SK-N-SH (cell line): Measurements from ENCODE around the gene REEP1. TPM values are rescaled to one million over a fixed set of nuclear protein-coding genes. Genes with fewer than 3 reads are reported as not detected.

Experiments
- CTCF ChIA-PET: fragments of 300-600, 350-600 bp; formaldehyde crosslinking; extraction: SDS; loops from one replicate; lab custom pipeline; 2021; lab: Yijun Ruan, JAX
- POLR2A ChIA-PET: fragments of 350-600 bp; sonication (Branson Sonifier 250); formaldehyde crosslinking; extraction: SDS; loops from one replicate; lab custom pipeline; 2020; ENCODE audit warnings: antibody characterized with exemption, inconsistent platforms; lab: Yijun Ruan, JAX
- DNase-seq: peaks from one replicate; pipeline ENCODE4 v3.0.0; 2012
- H2AFZ ChIP-seq: fragments of 200-600 bp; sonication (generic); 2 replicates; pipeline ENCODE4 v1.8.1; 2016; ENCODE audit warnings: antibody characterized with exemption, mild to moderate bottlenecking, low read depth
- H3F3A ChIP-seq: fragments of 200-600 bp; sonication (generic); replicated peaks from 2 replicates; pipeline ENCODE3; 2016; ENCODE audit warnings: antibody characterized with exemption, mild to moderate bottlenecking; ENCODE audit not compliant: insufficient read depth
- H3K27ac ChIP-seq, 2 experiments: fragments of 200-500 bp in 1 of 2; fragments of 200-600 bp in 1 of 2; sonication (Bioruptor generic) in 1 of 2; sonication (generic), shearing (Covaris generic) in 1 of 2; 2 replicates each; pipeline versions ENCODE4 v1.5.1 to v1.6.1; 2014 to 2016; ENCODE audit warnings: low read depth in 2 of 2, inconsistent platforms in 1 of 2, low read length in 1 of 2, mild to moderate bottlenecking in 1 of 2, mixed read lengths in 1 of 2
- H3K27me3 ChIP-seq: fragments of 200-600 bp; sonication (generic), shearing (Covaris generic); 2 replicates; pipeline ENCODE4 v1.6.1; 2016; ENCODE audit warnings: mixed run types; ENCODE audit not compliant: insufficient read depth
- H3K36me3 ChIP-seq, 2 experiments: fragments of 200-500 bp in 1 of 2; fragments of 200-600 bp in 1 of 2; sonication (Bioruptor generic) in 1 of 2; sonication (generic) in 1 of 2; replicated peaks in 1 of 2; 2 replicates each; pipeline versions ENCODE3 to v1.5.1; 2014 to 2016; ENCODE audit warnings: low read length in 1 of 2, mild to moderate bottlenecking in 1 of 2; ENCODE audit not compliant: insufficient read depth in 2 of 2, control insufficient read depth in 1 of 2
- H3K4me1 ChIP-seq, 2 experiments: fragments of 200-500 bp in 1 of 2; fragments of 200-600 bp in 1 of 2; sonication (Bioruptor generic) in 1 of 2; sonication (generic), shearing (Covaris generic) in 1 of 2; 2 replicates each; pipeline versions ENCODE4 v1.5.1 to v1.6.1; 2014 to 2016; ENCODE audit warnings: low read depth in 1 of 2, low read length in 1 of 2, mixed run types in 1 of 2; ENCODE audit not compliant: insufficient read depth in 2 of 2, control insufficient read depth in 1 of 2
- H3K4me2 ChIP-seq: fragments of 200-600 bp; sonication (generic), shearing (Covaris generic); 2 replicates; pipeline ENCODE4 v1.6.1; 2017; ENCODE audit warnings: mixed run types
- H3K4me3 ChIP-seq, 2 experiments: fragments of 200-500 bp in 1 of 2; fragments of 200-600 bp in 1 of 2; sonication (Bioruptor generic) in 1 of 2; sonication (generic), shearing (Covaris generic) in 1 of 2; 2 replicates each; pipeline versions ENCODE4 v1.5.1 to v1.8.1; 2014 to 2016; ENCODE audit warnings: low read depth in 2 of 2, inconsistent platforms in 1 of 2, low read length in 1 of 2, mild to moderate bottlenecking in 1 of 2, mixed read lengths in 1 of 2, moderate library complexity in 1 of 2
- H3K79me2 ChIP-seq: fragments of 200-600 bp; sonication (generic); 2 replicates; pipeline ENCODE4 v1.8.1; 2017; ENCODE audit warnings: mild to moderate bottlenecking; ENCODE audit not compliant: insufficient read depth
- H3K9ac ChIP-seq: fragments of 200-600 bp; sonication (generic); 2 replicates; pipeline ENCODE4 v1.6.1; 2017; ENCODE audit warnings: mixed run types
- H3K9me2 ChIP-seq: fragments of 200-600 bp; sonication (generic); 2 replicates; pipeline ENCODE4 v1.6.1; 2017; ENCODE audit warnings: mixed run types
- H3K9me3 ChIP-seq: fragments of 200-600 bp; sonication (generic); 2 replicates; pipeline ENCODE4 v1.6.1; 2017; ENCODE audit warnings: mixed run types, mild to moderate bottlenecking, moderate library complexity
- H4K20me1 ChIP-seq: fragments of 200-600 bp; sonication (generic); 2 replicates; pipeline ENCODE4 v1.6.1; 2017; ENCODE audit warnings: mild to moderate bottlenecking, mixed run types; ENCODE audit not compliant: insufficient read depth
- CHD2 ChIP-seq: fragments of 150-350 bp; IDR thresholded peaks from 2 replicates; pipeline ENCODE4 v1.6.1; 2018; ENCODE audit warnings: low read length; ENCODE audit not compliant: partially characterized antibody
- EZH2phosphoT487 ChIP-seq: fragments of 200-600 bp; sonication (generic); IDR thresholded peaks from 2 replicates; pipeline ENCODE4 v1.6.1; 2017; ENCODE audit warnings: low read depth, mixed run types, mild to moderate bottlenecking, antibody characterized with exemption, moderate library complexity, borderline replicate concordance
- FOSL2 ChIP-seq: IDR thresholded peaks from 2 replicates; pipeline ENCODE4 v1.4.0; 2012; ENCODE audit warnings: low read depth, mild to moderate bottlenecking, moderate library complexity, borderline replicate concordance
- FOXJ3 ChIP-seq: sonication (generic); formaldehyde crosslinking; IDR thresholded peaks from 2 replicates; pipeline ENCODE4 v1.5.1; 2020; ENCODE audit warnings: mild to moderate bottlenecking, missing genetic modification reagents
- FOXM1 ChIP-seq: IDR thresholded peaks from 2 replicates; pipeline ENCODE4 v1.4.0; 2012; ENCODE audit warnings: low read depth, mild to moderate bottlenecking
- GABPA ChIP-seq: IDR thresholded peaks from 2 replicates; pipeline ENCODE4 v1.4.0; 2012; ENCODE audit warnings: low read depth, mild to moderate bottlenecking
- NFIC ChIP-seq: IDR thresholded peaks from 2 replicates; pipeline ENCODE4 v1.4.0; 2012; ENCODE audit warnings: borderline replicate concordance
- NRF1 ChIP-seq: IDR thresholded peaks from 2 replicates; pipeline ENCODE4 v1.6.1; 2012; ENCODE audit warnings: low read depth, mild to moderate bottlenecking, low read length
- RXRA ChIP-seq: IDR thresholded peaks from 2 replicates; pipeline ENCODE4 v1.4.0; 2012; ENCODE audit warnings: low read depth, mild to moderate bottlenecking, borderline replicate concordance
- SIN3A ChIP-seq: IDR thresholded peaks from 2 replicates; pipeline ENCODE4 v1.6.1; 2012; ENCODE audit warnings: low read depth, mild to moderate bottlenecking, low read length, moderate library complexity, borderline replicate concordance
- SMC3 ChIP-seq: IDR thresholded peaks from 2 replicates; pipeline ENCODE4 v1.6.1; 2012; ENCODE audit warnings: low read depth, low read length, improper control_type of control experiment
- TEAD4 ChIP-seq: IDR thresholded peaks from 2 replicates; pipeline ENCODE4 v1.4.0; 2012; ENCODE audit warnings: mild to moderate bottlenecking, borderline replicate concordance; ENCODE audit not compliant: insufficient read depth
- WGBS: methylation state at CpG from one replicate; pipeline ENCODE4 v1.1.6; 2017; ENCODE audit warnings: low lambda C conversion rate; 5-methylcytosine and 5-hydroxymethylcytosine counted together
- polyA plus RNA-seq, 3 experiments: library from polyadenylated mRNA; depleted of rRNA; stranded (reverse); fragments of >200 nt; gene quantifications; 2 replicates each; pipeline ENCODE4 v1.2.3, GENCODE V29; 2012
- TF ChIP-seq, protein P1 (sequence below): IDR thresholded peaks from 2 replicates; pipeline ENCODE4 v1.4.0; 2012; ENCODE audit warnings: low read depth, borderline replicate concordance
- TF ChIP-seq, protein P2 (sequence below): IDR thresholded peaks from 2 replicates; pipeline ENCODE4 v1.4.0; 2012; ENCODE audit warnings: low read depth, borderline replicate concordance
- TF ChIP-seq, protein P3 (sequence below): IDR thresholded peaks from 2 replicates; pipeline ENCODE4 v1.4.0; 2012; ENCODE audit warnings: low read depth
- TF ChIP-seq, protein P4 (sequence below): IDR thresholded peaks from 2 replicates; pipeline ENCODE4; 2012

REEP1 gene
- polyA plus RNA-seq, 1 of the 3 experiments (the other 2 are of a cell fraction), result 0.13 TPM

DNA sequence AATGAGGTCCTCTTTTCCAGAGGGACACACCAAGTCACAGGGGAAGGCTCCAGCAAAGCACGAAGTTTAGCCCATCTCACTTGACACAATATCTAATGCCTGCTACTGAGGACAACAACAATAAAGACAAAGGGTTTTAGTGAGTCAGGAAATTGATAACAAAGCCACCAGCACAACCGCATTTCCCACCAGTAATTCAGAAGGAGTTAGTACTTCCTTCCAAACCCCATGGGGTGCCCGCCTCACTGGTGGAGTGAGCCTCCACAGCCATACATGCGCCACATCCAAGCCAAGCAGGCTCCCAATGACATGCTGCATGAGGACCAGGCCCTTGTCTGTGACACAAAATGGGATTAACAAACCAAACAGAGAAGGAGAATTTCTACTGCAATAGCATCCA lies 98.1 kb downstream of the REEP1 start:
- no peaks in the 10 kb centered on the region; the same call in 1 of the 2 replicates for H3K27me3 ChIP-seq
- H3K36me3 ChIP-seq, result no peaks in the 10 kb centered on the region
- ChIA-PET CTCF (no interaction called here), POLR2A (no interaction called here)
- H3K9me3 ChIP-seq, result no peaks in the 10 kb centered on the region
- H3K4me3 ChIP-seq, result no peak overlapping the region
- no peak overlapping the region for H3K9ac ChIP-seq
- TF ChIP-seq SMC3 (no peak), NRF1 (no peak), TEAD4 (no peak), EZH2phosphoT487 (no peak), NFIC (no peak), FOXJ3 (no peak), CHD2 (no peak)
- TF ChIP-seq, protein P1, sequence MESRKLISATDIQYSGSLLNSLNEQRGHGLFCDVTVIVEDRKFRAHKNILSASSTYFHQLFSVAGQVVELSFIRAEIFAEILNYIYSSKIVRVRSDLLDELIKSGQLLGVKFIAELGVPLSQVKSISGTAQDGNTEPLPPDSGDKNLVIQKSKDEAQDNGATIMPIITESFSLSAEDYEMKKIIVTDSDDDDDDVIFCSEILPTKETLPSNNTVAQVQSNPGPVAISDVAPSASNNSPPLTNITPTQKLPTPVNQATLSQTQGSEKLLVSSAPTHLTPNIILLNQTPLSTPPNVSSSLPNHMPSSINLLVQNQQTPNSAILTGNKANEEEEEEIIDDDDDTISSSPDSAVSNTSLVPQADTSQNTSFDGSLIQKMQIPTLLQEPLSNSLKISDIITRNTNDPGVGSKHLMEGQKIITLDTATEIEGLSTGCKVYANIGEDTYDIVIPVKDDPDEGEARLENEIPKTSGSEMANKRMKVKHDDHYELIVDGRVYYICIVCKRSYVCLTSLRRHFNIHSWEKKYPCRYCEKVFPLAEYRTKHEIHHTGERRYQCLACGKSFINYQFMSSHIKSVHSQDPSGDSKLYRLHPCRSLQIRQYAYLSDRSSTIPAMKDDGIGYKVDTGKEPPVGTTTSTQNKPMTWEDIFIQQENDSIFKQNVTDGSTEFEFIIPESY, result no peak
- TF ChIP-seq, protein P2, sequence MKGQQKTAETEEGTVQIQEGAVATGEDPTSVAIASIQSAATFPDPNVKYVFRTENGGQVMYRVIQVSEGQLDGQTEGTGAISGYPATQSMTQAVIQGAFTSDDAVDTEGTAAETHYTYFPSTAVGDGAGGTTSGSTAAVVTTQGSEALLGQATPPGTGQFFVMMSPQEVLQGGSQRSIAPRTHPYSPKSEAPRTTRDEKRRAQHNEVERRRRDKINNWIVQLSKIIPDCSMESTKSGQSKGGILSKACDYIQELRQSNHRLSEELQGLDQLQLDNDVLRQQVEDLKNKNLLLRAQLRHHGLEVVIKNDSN, result no peak
- peaks cover 0 to 3% of the 10 kb centered on the region in 2 experiments; a peak in 2 of 4 replicates for H3K4me1 ChIP-seq
- H3K27ac ChIP-seq, result no peak overlapping the region
- WGBS, result 64% methylated on average over 4 of the region's 4 CpGs
- H3K9me2 ChIP-seq, result no peaks in the 10 kb centered on the region
- no peak overlapping the region for H3K4me2 ChIP-seq
- H2AFZ ChIP-seq, result no peak overlapping the region
- no peak for DNase-seq
- no peaks in the 10 kb centered on the region for H3F3A ChIP-seq
- no peaks in the 10 kb centered on the region for H3K79me2 ChIP-seq
- no peaks in the 10 kb centered on the region for H4K20me1 ChIP-seq

DNA sequence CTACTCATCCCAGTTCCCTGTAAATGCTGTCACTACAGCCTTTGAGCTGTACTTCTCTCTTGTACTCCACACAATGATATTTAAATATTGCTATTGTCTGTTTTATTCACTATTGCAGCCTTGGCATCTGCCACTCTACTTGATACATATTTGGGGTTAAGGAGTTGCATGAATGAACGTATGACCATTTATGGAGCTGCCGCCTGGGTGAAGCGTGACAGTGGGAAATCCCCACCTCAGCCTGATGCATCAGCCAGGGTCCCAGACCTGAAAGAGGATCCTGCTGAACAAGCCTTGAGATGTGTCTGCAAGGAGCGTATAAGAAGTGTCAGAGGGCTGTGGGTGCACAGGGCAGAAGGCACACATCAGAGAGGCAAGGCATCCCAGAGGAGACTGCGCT lies 99.1 kb downstream of the REEP1 start:
- 80% methylated on average over 5 of the region's 5 CpGs for WGBS
- Histone ChIP-seq H3K4me2 (no peak overlapping the region), H3K27ac (no peak overlapping the region), H3K4me3 (no peak overlapping the region), H3F3A (no peaks in the 10 kb centered on the region), H3K9ac (no peak overlapping the region), H3K9me3 (no peaks in the 10 kb centered on the region), H3K4me1 (peaks cover 0 to 7% of the 10 kb centered on the region in 2 experiments; a peak in 2 of 4 replicates), H3K79me2 (no peaks in the 10 kb centered on the region), H4K20me1 (no peaks in the 10 kb centered on the region), H2AFZ (no peak overlapping the region), H3K36me3 (no peaks in the 10 kb centered on the region), H3K9me2 (no peaks in the 10 kb centered on the region), H3K27me3 (no peaks in the 10 kb centered on the region; the same call in 1 of the 2 replicates)
- ChIA-PET CTCF (interaction anchor here (1.5 kb wide), 1 partner anchor 17 kb away, joined by 7 read pairs; no protein-coding TSS in a partner anchor), POLR2A (no interaction called here)
- DNase-seq, result no peak
- TF ChIP-seq SIN3A (no peak), FOXM1 (no peak), FOSL2 (no peak), GABPA (no peak), NRF1 (no peak), RXRA (no peak)
- TF ChIP-seq, protein P1, result no peak
- TF ChIP-seq, protein P3, sequence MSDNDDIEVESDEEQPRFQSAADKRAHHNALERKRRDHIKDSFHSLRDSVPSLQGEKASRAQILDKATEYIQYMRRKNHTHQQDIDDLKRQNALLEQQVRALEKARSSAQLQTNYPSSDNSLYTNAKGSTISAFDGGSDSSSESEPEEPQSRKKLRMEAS, result no peak
- TF ChIP-seq, protein P4, sequence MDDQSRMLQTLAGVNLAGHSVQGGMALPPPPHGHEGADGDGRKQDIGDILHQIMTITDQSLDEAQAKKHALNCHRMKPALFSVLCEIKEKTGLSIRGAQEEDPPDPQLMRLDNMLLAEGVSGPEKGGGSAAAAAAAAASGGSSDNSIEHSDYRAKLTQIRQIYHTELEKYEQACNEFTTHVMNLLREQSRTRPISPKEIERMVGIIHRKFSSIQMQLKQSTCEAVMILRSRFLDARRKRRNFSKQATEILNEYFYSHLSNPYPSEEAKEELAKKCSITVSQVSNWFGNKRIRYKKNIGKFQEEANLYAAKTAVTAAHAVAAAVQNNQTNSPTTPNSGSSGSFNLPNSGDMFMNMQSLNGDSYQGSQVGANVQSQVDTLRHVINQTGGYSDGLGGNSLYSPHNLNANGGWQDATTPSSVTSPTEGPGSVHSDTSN, result no peak
